ENCODE results near the gene RGL3.

GRCh38 chr19:11365557-11366117 is 53.5 kb downstream of the RGL3 start:
- TF ChIP-seq CTCF (IDR thresholded peaks at IDR 0.05) = no peak
- no peak for TF ChIP-seq ZFX (IDR thresholded peaks at IDR 0.05; ENCODE audit: borderline replicate concordance)
